MM.1S (cell line): ENCODE results near the gene CAPN9.

ENCODE experiments used
- EZH2 ChIP-seq: fragments of 300-600 bp; sonication (generic); optimal IDR thresholded peaks from 2 replicates; pipeline ENCODE3; 2017; ENCODE audit warnings: low read depth, mild to moderate bottlenecking, antibody characterized with exemption, low read length, mixed read lengths
- TF ChIP-seq, protein P1 (sequence below): fragments of 300-600 bp; sonication (generic); IDR thresholded peaks from 2 replicates; pipeline ENCODE4 v1.5.1; 2016; ENCODE audit warnings: antibody characterized with exemption, low read length, mixed read lengths

DNA sequence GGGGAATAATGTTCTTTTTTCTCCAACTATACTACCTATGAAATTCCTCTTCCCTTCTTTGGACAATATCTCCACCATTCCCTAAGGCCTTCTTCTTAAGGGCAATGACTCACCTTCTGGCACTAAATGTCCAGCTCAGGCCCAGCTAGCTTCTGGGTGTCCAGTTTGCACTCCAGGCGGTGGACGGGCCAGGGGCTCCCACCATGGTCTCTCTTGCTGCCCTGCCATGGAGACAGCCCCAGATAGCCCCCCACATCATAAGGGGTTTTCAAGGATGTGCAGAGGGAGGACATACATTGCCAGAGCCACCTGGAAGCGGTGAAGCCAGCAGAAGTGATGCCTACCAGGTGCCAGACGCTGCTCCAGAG, 77.3 kb downstream of the CAPN9 start:
- TF ChIP-seq, protein P1, sequence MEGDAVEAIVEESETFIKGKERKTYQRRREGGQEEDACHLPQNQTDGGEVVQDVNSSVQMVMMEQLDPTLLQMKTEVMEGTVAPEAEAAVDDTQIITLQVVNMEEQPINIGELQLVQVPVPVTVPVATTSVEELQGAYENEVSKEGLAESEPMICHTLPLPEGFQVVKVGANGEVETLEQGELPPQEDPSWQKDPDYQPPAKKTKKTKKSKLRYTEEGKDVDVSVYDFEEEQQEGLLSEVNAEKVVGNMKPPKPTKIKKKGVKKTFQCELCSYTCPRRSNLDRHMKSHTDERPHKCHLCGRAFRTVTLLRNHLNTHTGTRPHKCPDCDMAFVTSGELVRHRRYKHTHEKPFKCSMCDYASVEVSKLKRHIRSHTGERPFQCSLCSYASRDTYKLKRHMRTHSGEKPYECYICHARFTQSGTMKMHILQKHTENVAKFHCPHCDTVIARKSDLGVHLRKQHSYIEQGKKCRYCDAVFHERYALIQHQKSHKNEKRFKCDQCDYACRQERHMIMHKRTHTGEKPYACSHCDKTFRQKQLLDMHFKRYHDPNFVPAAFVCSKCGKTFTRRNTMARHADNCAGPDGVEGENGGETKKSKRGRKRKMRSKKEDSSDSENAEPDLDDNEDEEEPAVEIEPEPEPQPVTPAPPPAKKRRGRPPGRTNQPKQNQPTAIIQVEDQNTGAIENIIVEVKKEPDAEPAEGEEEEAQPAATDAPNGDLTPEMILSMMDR, result no peak
- no peak for TF ChIP-seq EZH2
